ENCODE measurements around the gene SLC2A10.

GRCh38 chr20:46758929-46759669 lies 49.6 kb downstream of the SLC2A10 start:
- TF ChIP-seq CTCF (IDR thresholded peaks at IDR 0.05) (no peak), POLR2A (IDR thresholded peaks at IDR 0.05) (no peak)

All from lower leg skin (tissue), 3 donors.